Activated CD4-positive, alpha-beta T cell treated with anti-CD3 and anti-CD28 coated beads, Interleukin-2, amount 50 U/mL, for 48 hours (primary cell): Measurements from ENCODE around the gene FNDC3B.
"Not testable (repeated sequence)": the region's sequence is repeated elsewhere in the genome, so short reads cannot be mapped to it uniquely, and the experiment has no call there.

ENCODE experiments used
- DNase-seq, 2 experiments: peaks; one replicate each; pipeline ENCODE4 v3.0.0-alpha.2; 2020

FNDC3B gene

GRCh38 chr3:172077197-172077757, 37.9 kb downstream of the FNDC3B start:
- DNase-seq: no peak

DNA sequence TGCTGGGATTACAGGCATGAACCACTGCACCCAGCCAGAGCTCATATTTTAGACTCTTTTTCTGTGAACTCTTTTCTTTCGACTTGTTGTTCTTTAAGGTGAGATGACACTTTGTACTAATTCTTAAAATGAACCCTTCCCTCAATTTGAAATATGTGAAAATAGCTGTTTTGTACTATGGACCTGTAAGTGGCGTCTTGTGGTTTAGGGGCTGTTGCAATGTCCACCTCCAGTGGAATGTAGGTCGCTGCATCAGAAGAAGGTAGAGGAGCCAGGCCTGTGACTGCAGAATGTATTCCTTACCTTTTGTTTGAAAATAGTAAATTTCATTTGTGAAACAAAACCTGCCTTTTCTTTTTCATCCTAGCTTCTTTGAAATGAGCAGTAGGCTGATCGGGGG, 38.9 kb downstream of the FNDC3B start:
- no peak for DNase-seq

DNA sequence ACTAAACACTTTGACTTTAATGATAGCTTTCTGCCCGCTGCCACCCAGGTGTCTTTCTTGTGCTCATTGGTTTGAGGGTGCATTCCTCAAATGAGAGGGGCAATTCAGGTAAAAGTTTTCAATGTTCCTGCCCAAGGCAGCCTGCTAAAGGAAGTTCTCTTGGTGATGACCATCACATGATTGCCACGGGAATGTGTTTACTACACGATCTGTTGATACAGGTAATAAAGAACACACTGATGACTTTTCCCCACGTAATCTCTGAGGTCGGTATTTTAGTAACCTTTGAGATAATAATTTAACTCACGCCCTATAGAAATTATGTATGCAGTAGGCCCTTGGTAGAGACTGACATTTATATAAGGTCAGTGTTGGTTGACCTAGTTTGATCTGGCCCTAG, 39.3 kb downstream of the FNDC3B start:
- DNase-seq: no peak

- no peak for DNase-seq
Observed at GRCh38 chr3:172079326-172079976, 40.1 kb downstream of the FNDC3B start.

DNA sequence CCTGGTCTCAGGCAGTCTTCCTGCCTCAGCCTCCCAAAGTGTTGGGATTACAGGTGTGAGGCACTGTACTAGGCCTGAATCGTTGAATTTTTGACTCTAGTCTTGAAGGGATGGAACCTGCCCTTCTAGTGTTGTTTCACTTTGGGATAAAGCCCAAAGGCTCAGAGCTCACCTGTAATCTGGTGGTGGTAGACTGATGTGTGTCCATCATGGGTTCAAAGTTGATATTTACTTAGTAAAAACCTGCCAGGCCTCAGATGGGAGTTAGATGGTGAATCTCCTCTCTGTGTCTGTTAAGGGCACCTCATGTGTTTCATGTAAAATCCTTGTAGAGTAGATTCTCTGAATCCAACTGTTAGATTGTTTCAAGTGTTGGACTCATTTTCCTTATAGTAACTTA, 41.1 kb downstream of the FNDC3B start:
- no peak for DNase-seq

GRCh38 chr3:172082269-172082668, 42.9 kb downstream of the FNDC3B start:
- no peak for DNase-seq

DNA sequence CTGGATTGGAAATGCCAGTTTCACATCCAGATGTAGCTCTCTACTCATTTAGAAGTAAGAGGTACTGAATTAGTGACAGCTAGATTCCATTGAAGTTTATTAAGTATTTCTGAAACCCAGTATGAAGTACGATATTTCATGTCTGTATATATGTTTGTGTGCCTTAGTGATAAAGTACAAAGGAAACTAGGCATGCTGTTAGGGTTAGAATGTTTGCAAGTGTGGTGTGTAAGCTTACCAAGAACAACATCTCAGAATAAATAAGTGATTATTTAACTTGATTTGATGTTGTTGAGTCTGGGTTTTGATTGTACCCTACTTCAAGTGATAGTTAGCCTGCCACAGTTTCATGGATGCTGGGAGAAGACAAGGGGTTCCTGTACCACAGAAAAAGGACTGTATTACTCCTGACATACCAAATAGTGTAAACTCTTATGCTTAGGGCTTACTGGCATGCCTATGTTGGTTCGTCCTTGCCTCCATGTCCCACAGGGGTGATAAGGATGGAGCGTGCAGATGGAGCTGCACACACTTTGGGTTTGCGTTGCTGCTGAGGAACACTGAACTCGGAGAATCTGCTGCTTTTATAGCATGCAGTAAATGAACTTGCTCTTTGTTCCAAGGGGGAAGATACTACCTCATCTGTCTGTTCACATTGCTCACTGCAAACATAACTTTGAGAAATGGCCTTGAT, 43.6 kb downstream of the FNDC3B start:
- no peak for DNase-seq

DNA sequence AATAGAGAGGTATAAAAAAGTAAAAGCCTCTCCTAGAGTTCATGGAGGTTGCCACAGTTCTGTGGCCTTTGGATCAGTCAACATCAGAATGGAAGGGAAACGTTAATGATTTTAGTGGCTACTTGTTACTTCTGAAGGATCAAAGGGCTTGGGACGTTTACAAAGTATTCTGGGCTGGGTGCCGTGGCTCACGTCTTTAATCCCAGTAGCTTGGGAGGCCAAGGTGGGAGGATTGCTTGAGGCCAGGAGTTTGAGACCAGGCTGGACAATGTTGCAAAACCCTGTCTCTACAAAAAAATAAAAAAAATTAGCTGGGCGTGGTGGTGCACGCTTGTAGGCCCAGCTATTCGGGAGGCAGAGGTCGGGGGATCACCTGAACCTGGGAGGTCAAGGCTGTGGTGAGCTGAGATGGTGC, 44.6 kb downstream of the FNDC3B start:
- DNase-seq: no peak

GRCh38 chr3:172084871-172085556, 45.6 kb downstream of the FNDC3B start:
- DNase-seq: no peak

GRCh38 chr3:172085557-172085895, 46.1 kb downstream of the FNDC3B start:
- no peak for DNase-seq

DNA sequence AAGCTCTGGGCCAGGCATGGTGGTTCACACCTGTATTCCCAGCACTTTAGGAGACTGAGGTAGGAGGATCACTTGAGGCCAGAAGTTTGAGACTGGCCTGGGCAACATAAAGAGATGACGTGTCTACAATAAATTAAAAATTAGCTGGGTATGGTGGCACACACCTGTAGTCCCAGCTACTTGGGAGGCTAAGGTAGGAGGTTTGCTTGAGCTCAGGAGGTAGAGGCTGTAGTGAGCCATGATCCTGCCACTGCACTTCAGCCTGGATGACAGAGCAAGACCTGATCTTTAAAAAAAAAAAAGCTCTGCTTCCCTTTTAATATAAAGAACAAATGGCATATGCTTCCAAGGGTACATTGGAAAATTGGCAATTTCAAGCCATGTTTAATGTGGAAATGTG, 46.7 kb downstream of the FNDC3B start:
- no peak for DNase-seq

DNA sequence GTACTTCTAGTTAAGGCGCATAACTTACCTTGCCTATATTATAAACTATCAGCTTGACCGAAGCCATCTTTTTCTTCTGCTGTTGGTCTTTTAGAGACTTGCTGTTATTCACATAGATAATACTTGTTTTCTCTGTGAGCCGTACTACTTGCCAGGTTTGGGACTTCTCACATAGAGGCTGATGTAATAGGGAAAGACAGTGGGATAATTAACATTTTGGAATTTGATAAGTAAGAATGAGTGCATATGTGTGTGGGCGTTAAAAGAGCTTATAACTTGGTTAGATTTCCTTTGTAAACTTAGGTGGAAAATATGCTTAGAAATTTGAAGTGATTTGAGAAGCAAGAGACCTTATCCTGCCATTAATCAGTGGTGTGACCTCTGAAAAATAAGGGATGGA, 47.8 kb downstream of the FNDC3B start:
- no peak for DNase-seq

GRCh38 chr3:172087602-172088580, 48.5 kb downstream of the FNDC3B start:
- DNase-seq: no peak

DNA sequence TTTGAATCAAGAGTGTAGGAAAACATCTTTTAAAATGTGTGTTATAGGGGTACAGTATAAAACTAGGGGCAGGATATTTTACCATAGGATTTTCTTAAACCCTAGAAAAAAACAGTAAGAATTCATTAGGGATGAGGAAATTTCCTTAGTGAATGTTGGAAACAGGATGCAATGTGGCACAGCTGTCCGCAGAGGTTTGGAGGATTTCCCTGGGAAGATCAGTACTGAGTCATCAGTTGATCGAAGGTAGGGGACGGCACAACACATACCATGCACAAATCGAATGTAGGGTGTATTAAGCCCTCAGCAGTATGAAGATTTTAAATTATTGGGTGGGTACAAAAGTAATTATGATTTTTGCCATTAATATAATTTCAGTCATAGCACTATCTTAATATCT, 49.9 kb downstream of the FNDC3B start:
- DNase-seq: no peak

DNA sequence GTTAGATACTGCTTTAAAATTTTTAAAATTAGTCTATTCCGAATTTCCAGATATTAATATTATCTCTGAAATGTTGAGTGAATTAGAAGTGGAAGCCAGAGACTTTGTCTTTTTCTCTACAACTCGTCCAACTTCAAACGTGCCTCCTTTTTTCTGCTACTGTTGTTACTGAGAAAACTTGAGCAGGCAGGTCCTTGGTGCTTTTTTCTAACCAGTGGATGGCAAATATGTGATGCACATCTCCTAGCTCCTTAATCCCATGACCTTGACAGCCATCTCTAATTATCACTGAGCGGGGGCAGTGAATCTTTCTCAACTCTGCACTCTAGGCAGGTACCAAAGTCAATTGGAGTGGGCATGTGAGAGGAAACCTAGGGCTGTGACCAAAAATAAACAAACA, 50.7 kb downstream of the FNDC3B start:
- DNase-seq: no peak

- no peak for DNase-seq
Observed at GRCh38 chr3:172092658-172093057, 53.3 kb downstream of the FNDC3B start.

- DNase-seq: not testable (repeated sequence)
Observed at GRCh38 chr3:172093581-172094443, 54.4 kb downstream of the FNDC3B start.

DNA sequence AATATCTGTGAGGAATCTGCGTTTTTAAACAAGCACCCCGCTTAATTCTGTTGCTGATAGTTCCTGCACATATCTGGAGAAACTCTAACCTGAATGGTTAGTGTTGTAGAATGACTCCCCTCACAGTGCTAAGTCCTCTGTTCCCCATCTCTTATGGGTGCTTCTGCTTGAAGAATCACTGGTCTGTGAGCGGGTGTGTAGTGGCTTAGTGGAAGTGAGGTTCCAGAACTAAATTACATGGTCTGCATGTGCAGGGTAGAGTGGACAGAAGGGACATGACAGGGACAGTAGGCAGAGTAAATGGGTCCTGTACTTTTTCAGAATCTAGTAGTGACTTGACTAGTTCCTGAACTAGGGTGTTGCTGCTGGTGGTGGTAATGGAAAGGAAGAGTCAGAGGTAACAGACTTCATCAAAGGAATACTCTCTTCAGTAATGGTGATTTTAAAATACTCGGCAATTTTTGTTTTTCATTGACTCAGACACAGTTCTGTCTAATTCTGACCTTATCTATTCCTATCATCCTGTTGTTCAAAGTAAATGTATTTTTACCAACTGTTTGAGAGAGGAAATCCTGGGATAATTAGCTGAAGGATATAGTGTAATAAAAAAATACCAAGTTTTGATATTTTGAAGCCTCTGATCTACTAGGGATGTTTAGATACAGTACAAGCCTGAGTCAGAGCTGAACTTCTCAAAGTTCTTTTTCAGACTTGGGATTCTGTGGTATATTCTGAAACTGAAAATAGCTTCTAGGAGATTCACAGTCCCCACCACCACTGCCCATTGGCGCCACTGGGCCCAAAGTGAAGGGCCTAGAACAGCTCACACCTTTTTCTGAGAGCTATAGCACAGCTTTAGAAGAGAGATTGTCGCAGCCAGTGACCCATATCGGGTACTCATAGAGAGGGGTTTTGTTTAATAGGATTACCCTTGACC, 55.5 kb downstream of the FNDC3B start:
- DNase-seq: peak; percentile 15 to 28

- DNase-seq: no peak
Observed at GRCh38 chr3:172096881-172097420, 57.6 kb downstream of the FNDC3B start.

GRCh38 chr3:172097585-172097984, 58.2 kb downstream of the FNDC3B start:
- no peak for DNase-seq
